Measurements from ENCODE around the gene AKT3.
"Not testable (repeated sequence)": the region's sequence is repeated elsewhere in the genome, so short reads cannot be mapped to it uniquely, and the experiment has no call there.

Gene AKT3

DNA sequence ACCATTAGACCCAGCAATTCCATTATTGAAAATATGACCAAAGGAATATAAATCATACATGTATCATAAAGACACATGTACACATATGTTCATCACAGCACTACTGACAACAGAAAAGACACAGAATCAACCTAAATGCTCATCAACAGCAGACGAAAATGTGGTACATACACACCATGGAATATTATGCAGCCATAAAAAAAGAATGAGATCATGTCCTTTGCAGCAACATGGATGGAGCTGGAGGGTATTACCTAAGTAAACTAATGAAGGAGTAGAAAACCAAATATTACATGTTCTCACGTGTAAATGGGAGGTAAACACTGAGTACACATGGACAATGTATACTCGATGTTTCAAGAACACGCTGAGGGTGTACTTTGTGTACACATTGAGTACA, 15.9 kb downstream of the AKT3 start:
- Histone ChIP-seq H3K4me3 (ENCODE audit: low read length) (no peak overlapping the region), H3K27me3 (ENCODE audit: control insufficient read depth, insufficient read depth, low read length) (no peaks in the 10 kb centered on the region), H3K36me3 (ENCODE audit: control insufficient read depth, insufficient read depth, low read length) (no peaks in the 10 kb centered on the region), H3K9ac (ENCODE audit: low read length) (no peak overlapping the region), H3K9me3 (ENCODE audit: control insufficient read depth, low read length) (no peaks in the 10 kb centered on the region), H3K4me1 (ENCODE audit: control insufficient read depth, insufficient read depth, low read length) (no peaks in the 10 kb centered on the region)

DNA sequence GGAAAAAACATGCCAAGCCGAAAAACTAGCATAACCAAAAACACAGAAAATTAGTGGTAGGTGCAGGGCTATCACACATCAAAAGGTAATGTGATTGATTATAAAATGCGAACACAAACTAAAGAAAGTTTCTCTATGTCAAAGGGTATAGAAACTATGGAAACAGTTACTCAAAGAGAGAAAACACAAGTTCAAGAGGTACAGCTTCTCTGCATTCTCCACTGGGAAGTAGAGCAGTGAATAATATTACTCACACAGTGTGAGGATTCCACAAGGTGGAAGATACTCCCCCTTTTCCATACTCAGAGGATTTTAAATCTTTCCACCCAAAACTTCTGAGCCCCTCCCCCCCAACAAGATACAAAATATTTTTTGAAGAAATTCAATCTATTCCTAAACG, 18.6 kb downstream of the AKT3 start:
- Histone ChIP-seq H3K9ac (ENCODE audit: low read length) (no peak overlapping the region), H3K4me3 (ENCODE audit: low read length) (no peak overlapping the region), H3K4me1 (ENCODE audit: control insufficient read depth, insufficient read depth, low read length) (no peaks in the 10 kb centered on the region), H3K36me3 (ENCODE audit: control insufficient read depth, insufficient read depth, low read length) (no peaks in the 10 kb centered on the region), H3K27me3 (ENCODE audit: control insufficient read depth, insufficient read depth, low read length) (no peaks in the 10 kb centered on the region), H3K9me3 (ENCODE audit: control insufficient read depth, low read length) (no peaks in the 10 kb centered on the region)

DNA sequence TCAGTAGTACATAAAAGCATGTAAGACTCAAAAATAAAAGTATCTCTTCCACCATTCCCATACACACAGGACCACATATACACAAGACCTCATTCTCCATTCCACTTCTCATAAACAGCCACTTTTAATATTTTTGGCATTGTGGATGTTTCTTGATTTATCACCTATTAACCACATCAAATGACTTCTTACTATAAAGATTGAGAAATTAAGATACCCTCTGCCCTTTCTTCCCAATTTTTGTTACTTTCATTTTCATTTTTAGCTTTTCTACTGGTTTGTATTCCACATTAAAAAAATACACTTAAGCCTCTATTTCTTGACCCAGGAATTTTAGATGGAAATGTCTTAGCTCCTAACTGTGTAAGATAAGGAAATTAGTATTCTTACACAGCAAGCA, 22.8 kb downstream of the AKT3 start:
- no peaks in the 10 kb centered on the region for H3K36me3 ChIP-seq (ENCODE audit: control insufficient read depth, insufficient read depth, low read length)
- no peaks in the 10 kb centered on the region for H3K27me3 ChIP-seq (ENCODE audit: control insufficient read depth, insufficient read depth, low read length)
- no peak overlapping the region for H3K9ac ChIP-seq (ENCODE audit: low read length)
- no peaks in the 10 kb centered on the region for H3K9me3 ChIP-seq (ENCODE audit: control insufficient read depth, low read length)
- no peaks in the 10 kb centered on the region for H3K4me1 ChIP-seq (ENCODE audit: control insufficient read depth, insufficient read depth, low read length)
- H3K4me3 ChIP-seq (ENCODE audit: low read length), result no peak overlapping the region

DNA sequence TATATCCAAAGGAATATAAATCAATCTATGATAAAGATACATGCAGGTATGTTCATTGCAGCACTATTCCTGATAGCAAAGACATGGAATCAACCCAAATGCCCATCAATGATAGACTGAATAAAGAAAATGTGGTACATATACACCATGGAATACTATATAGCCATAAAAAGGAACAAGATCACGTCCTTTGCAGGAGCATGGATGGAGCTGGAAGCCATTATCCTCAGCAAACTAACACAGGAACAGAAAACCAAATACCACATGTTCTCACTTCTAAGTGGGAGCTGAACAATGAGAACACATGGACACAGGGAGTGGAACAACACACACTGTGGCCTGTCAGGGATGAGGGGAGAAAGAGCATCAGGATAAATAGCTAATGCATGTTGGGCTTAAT, 25.1 kb downstream of the AKT3 start:
- H3K9me3 ChIP-seq (ENCODE audit: control insufficient read depth, low read length); H3K36me3 ChIP-seq (ENCODE audit: control insufficient read depth, insufficient read depth, low read length); H3K9ac ChIP-seq (ENCODE audit: low read length): not testable (repeated sequence)

DNA sequence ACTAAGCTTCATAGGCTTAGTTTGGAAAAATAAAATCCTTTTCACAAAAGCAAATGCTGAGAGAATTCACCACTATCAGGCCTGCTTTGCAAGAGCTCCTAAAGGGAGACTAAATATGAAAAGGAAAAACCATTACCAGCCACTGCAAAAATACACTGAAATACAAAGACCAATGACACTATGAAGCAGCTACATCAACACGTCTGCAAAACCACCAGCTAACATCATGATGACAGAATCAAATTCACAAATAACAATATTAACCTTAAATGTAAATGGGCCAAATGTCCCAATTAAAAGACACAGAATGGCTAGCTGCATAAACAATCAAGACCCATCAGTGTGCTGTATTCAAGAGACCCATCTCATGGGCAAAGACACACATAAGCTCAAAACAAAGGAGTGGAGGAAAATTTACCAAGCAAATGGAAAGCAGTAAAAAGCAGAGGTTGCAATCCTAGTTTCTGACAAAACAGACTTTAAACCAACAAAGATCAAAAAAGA, 28.8 kb downstream of the AKT3 start:
- Histone ChIP-seq H3K4me3 (ENCODE audit: low read length) (no peak overlapping the region), H3K9me3 (ENCODE audit: control insufficient read depth, low read length) (peaks cover 4% of the 10 kb centered on the region), H3K9ac (ENCODE audit: low read length) (no peak overlapping the region), H3K36me3 (ENCODE audit: control insufficient read depth, insufficient read depth, low read length) (no peaks in the 10 kb centered on the region), H3K27me3 (ENCODE audit: control insufficient read depth, insufficient read depth, low read length) (no peaks in the 10 kb centered on the region), H3K4me1 (ENCODE audit: control insufficient read depth, insufficient read depth, low read length) (no peaks in the 10 kb centered on the region)

More for the DNA sequence above, 25.1 kb downstream of the AKT3 start:
- not testable (repeated sequence) for H3K4me3 ChIP-seq (ENCODE audit: low read length); H3K27me3 ChIP-seq (ENCODE audit: control insufficient read depth, insufficient read depth, low read length); H3K4me1 ChIP-seq (ENCODE audit: control insufficient read depth, insufficient read depth, low read length)

DNA sequence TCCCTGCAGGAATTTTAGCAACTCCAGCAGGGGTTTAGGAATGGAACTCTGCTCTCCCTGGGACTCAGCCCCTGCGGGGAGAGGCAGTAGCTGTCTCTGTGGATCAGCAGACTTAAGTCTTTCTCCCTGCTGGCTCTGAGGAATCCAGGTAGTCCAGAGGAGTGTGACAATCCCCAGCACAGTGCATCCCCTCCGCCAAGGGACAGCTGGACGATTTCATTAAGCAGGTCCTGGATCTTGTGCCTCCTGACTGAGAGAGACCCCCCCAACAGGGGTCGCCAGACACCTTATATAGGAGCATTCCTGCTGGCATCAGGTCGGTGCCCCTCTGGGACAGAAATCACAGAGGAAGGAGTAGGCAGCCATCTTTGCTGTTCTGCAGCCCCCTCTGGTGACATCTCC, 30.6 kb downstream of the AKT3 start:
- H3K9me3 ChIP-seq (ENCODE audit: control insufficient read depth, low read length), result peaks cover 4% of the 10 kb centered on the region
- H3K4me3 ChIP-seq (ENCODE audit: low read length), result no peak overlapping the region
- H3K27me3 ChIP-seq (ENCODE audit: control insufficient read depth, insufficient read depth, low read length), result no peaks in the 10 kb centered on the region
- H3K36me3 ChIP-seq (ENCODE audit: control insufficient read depth, insufficient read depth, low read length), result no peaks in the 10 kb centered on the region
- H3K4me1 ChIP-seq (ENCODE audit: control insufficient read depth, insufficient read depth, low read length), result no peaks in the 10 kb centered on the region
- H3K9ac ChIP-seq (ENCODE audit: low read length), result no peak overlapping the region

DNA sequence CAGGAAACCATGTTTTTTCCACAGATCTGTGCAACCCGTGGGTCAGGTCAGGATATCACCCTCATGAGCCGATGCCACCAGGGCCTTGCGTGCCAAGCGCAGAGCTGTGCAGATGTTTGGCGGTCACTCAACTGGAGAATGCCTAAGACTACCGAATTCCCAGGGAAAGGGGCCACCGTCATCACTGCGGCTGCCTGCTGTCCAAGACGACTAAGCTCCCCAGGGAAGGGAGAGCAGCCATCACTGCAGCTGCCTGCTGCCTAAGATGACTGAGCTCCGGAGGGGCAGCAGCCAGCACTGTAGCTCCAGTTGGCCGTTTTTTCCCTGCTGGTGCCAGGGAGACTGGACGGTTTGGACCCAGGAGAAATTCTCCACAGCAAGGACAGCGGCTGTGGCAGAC, 31.1 kb downstream of the AKT3 start:
- H3K27me3 ChIP-seq (ENCODE audit: control insufficient read depth, insufficient read depth, low read length), result no peaks in the 10 kb centered on the region
- peaks cover 4% of the 10 kb centered on the region for H3K9me3 ChIP-seq (ENCODE audit: control insufficient read depth, low read length)
- no peaks in the 10 kb centered on the region for H3K36me3 ChIP-seq (ENCODE audit: control insufficient read depth, insufficient read depth, low read length)
- H3K4me1 ChIP-seq (ENCODE audit: control insufficient read depth, insufficient read depth, low read length), result no peaks in the 10 kb centered on the region
- H3K9ac ChIP-seq (ENCODE audit: low read length), result no peak overlapping the region
- H3K4me3 ChIP-seq (ENCODE audit: low read length), result no peak overlapping the region

DNA sequence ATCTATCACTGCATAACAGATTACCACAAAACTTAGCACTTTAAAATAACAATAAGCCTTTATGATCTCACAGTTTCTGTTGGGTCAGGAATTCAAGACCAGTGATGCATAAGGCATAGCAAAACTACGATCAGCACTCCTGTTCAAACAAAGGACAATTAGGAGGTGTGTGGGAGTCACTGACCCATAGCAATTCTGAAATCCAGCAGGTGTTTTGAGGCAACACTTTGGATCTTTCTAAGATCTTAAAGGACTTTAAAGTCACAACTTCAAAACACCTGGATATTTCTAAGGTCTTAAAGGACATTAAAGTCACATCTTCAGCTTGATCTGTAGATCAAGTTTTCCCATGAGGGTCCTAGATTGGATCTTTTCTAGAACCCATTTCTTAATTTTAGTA, 35.3 kb downstream of the AKT3 start:
- peaks cover 4% of the 10 kb centered on the region for H3K9me3 ChIP-seq (ENCODE audit: control insufficient read depth, low read length)
- no peak overlapping the region for H3K4me3 ChIP-seq (ENCODE audit: low read length)
- no peaks in the 10 kb centered on the region for H3K4me1 ChIP-seq (ENCODE audit: control insufficient read depth, insufficient read depth, low read length)
- no peaks in the 10 kb centered on the region for H3K36me3 ChIP-seq (ENCODE audit: control insufficient read depth, insufficient read depth, low read length)
- no peak overlapping the region for H3K9ac ChIP-seq (ENCODE audit: low read length)
- no peaks in the 10 kb centered on the region for H3K27me3 ChIP-seq (ENCODE audit: control insufficient read depth, insufficient read depth, low read length)

DNA sequence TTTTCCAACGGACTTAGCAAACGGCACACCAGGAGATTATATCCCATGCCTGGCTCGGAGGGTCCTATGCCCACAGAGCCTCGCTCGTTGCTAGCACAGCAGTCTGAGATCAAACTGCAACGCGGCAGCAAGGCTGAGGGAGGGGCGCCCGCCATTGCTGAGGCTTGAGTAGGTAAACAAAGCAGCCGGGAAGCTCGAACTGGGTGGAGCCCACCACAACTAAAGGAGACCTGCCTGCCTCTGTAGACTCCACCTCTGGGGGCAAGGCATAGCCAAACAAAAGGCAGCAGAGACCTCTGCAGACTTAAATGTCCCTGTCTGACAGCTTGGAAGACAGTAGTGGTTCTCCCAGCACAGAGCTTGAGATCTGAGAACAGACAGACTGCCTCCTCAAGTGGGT, 42.7 kb downstream of the AKT3 start:
- H3K4me3 ChIP-seq (ENCODE audit: low read length); H3K9ac ChIP-seq (ENCODE audit: low read length): not testable (repeated sequence)

DNA sequence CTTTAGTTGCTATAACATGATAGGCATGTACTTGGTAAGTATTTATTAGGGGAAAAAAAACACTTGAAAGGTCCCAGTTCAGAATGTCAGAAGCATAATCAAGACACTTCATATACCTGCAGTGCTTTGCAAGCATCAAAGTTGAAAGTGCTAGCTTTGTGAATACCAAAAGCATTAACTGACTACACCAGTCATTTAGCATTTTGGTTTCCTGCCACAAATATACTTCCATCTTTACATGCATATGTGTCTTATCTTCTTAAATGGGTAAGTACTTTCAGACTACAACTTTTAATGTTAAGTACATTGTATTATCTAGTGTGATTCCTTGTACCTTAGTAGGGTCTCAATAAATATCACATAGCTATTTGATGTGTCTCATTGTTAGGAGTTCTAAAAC, 43.7 kb downstream of the AKT3 start:
- Histone ChIP-seq H3K27me3 (ENCODE audit: control insufficient read depth, insufficient read depth, low read length) (no peaks in the 10 kb centered on the region), H3K9me3 (ENCODE audit: control insufficient read depth, low read length) (no peaks in the 10 kb centered on the region), H3K4me3 (ENCODE audit: low read length) (no peak overlapping the region), H3K36me3 (ENCODE audit: control insufficient read depth, insufficient read depth, low read length) (no peaks in the 10 kb centered on the region), H3K4me1 (ENCODE audit: control insufficient read depth, insufficient read depth, low read length) (no peaks in the 10 kb centered on the region), H3K9ac (ENCODE audit: low read length) (no peak overlapping the region)

More for the DNA sequence above, 42.7 kb downstream of the AKT3 start:
- not testable (repeated sequence) for H3K36me3 ChIP-seq (ENCODE audit: control insufficient read depth, insufficient read depth, low read length); H3K9me3 ChIP-seq (ENCODE audit: control insufficient read depth, low read length); H3K27me3 ChIP-seq (ENCODE audit: control insufficient read depth, insufficient read depth, low read length); H3K4me1 ChIP-seq (ENCODE audit: control insufficient read depth, insufficient read depth, low read length)

DNA sequence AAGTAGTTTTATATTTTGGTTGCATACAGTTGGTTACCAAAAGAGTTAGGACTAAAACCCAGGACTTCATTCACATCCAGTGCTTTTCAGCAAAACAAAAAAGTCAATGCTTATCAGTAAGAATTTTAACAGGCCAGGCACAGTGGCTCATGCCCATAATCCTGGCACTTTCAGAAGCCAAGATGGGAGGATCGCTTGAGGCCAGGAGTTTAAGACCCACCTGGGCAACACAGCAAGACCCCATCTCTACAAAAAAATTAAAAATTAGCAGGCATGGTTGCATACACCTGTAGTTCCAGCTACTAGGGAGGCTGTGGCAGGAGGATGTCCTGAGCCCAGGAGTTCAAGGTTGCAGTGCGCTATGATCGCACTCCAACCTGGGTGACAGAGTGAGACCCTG, 47.3 kb downstream of the AKT3 start:
- H3K4me1 ChIP-seq (ENCODE audit: control insufficient read depth, insufficient read depth, low read length), result no peaks in the 10 kb centered on the region
- H3K9me3 ChIP-seq (ENCODE audit: control insufficient read depth, low read length), result no peaks in the 10 kb centered on the region
- H3K9ac ChIP-seq (ENCODE audit: low read length), result no peak overlapping the region
- H3K36me3 ChIP-seq (ENCODE audit: control insufficient read depth, insufficient read depth, low read length), result no peaks in the 10 kb centered on the region
- H3K4me3 ChIP-seq (ENCODE audit: low read length), result no peak overlapping the region
- no peaks in the 10 kb centered on the region for H3K27me3 ChIP-seq (ENCODE audit: control insufficient read depth, insufficient read depth, low read length)

DNA sequence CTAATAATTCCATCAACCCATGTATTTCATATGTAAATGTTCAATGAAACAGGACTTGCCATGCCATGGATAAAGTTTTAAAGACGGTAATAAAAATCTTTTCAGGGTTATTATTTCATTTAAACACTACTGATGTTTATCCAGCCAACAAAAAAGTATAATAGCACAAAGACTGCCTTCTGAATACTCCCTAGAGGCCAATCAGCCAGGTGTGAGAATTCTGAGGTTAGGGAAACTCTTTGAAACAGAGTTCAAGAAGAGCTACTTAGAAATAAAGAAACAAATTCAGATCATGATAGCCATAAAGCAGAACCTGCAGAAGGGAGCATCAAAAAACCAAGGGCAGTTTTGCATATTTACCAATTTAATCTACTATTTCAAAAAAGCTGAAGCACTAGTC, 48.7 kb downstream of the AKT3 start:
- H3K9ac ChIP-seq (ENCODE audit: low read length), result no peak overlapping the region
- H3K27me3 ChIP-seq (ENCODE audit: control insufficient read depth, insufficient read depth, low read length), result no peaks in the 10 kb centered on the region
- no peaks in the 10 kb centered on the region for H3K4me1 ChIP-seq (ENCODE audit: control insufficient read depth, insufficient read depth, low read length)

DNA sequence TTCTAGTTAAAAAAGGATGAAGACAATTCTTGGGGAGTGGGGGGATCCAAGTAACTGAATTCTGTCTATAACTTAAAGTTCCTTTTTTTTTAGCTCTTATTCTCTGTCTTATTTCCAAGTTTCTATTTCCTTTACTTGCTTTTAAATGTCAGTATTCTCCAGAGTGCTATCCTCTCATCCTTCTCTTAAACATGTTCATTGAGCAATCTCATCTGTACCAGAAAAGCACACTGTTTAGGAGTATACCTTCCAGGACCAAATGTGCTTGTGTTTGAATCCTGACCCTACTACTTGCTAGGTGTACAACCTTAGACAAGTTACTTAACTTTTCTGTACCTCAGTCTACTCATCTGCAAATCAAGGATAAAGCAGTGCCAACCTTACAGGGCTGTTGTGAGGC, 50.1 kb downstream of the AKT3 start:
- Histone ChIP-seq H3K4me1 (ENCODE audit: control insufficient read depth, insufficient read depth, low read length) (no peaks in the 10 kb centered on the region), H3K4me3 (ENCODE audit: low read length) (no peak overlapping the region)

More for the DNA sequence above, 48.7 kb downstream of the AKT3 start:
- Histone ChIP-seq H3K36me3 (ENCODE audit: control insufficient read depth, insufficient read depth, low read length) (no peaks in the 10 kb centered on the region), H3K9me3 (ENCODE audit: control insufficient read depth, low read length) (no peaks in the 10 kb centered on the region), H3K4me3 (ENCODE audit: low read length) (no peak overlapping the region)

More for the DNA sequence above, 50.1 kb downstream of the AKT3 start:
- Histone ChIP-seq H3K9me3 (ENCODE audit: control insufficient read depth, low read length) (no peaks in the 10 kb centered on the region), H3K9ac (ENCODE audit: low read length) (no peak overlapping the region), H3K36me3 (ENCODE audit: control insufficient read depth, insufficient read depth, low read length) (no peaks in the 10 kb centered on the region), H3K27me3 (ENCODE audit: control insufficient read depth, insufficient read depth, low read length) (no peaks in the 10 kb centered on the region)

Measured in mucosa of stomach (tissue), 1 donor.